OCI-LY7 (cell line): ENCODE data around the gene CCDC85B. TPM values are rescaled to one million over a fixed set of nuclear protein-coding genes. Genes with fewer than 3 reads are reported as not detected.

Experiments
- BruUV-seq: library from RNA; stranded (reverse); fragments of 400-500 nt; replicated peaks from 2 replicates; lab custom pipeline; 2021; lab: Mats Ljungman, UMichigan
- CTCF ChIA-PET: fragments of 300-600 bp; sonication (Branson Sonifier 250); formaldehyde crosslinking; loops from one replicate; lab custom pipeline; 2022; ENCODE audit warnings: antibody characterized with exemption; ENCODE audit not compliant: unreplicated experiment; lab: Charles Lee
- POLR2A ChIA-PET: fragments of 300-600 bp; sonication (Branson Sonifier 250); formaldehyde crosslinking; loops from one replicate; lab custom pipeline; 2022; ENCODE audit warnings: antibody characterized with exemption; lab: Charles Lee
- DNase-seq: peaks from one replicate; pipeline ENCODE4 v3.0.0-alpha.2; 2015; ENCODE audit warnings: low spot score
- H2AFZ ChIP-seq: fragments of 200-600 bp; sonication (generic), shearing (Covaris generic); 2 replicates; pipeline ENCODE4 v1.6.1; 2014; ENCODE audit warnings: mild to moderate bottlenecking, antibody characterized with exemption, low read length, moderate library complexity
- H3K27ac ChIP-seq: fragments of 200-600 bp; sonication (generic); 2 replicates; pipeline ENCODE4 v1.5.1; 2014; ENCODE audit warnings: mixed run types, low read depth, mild to moderate bottlenecking, moderate library complexity, low read length, inconsistent platforms; ENCODE audit not compliant: poor library complexity, severe bottlenecking
- H3K36me3 ChIP-seq: fragments of 200-600 bp; sonication (generic); 2 replicates; pipeline ENCODE4 v1.6.1; 2014; ENCODE audit warnings: mild to moderate bottlenecking, antibody characterized with exemption, low read length, moderate library complexity, mixed read lengths; ENCODE audit not compliant: insufficient read depth
- H3K4me1 ChIP-seq: fragments of 200-600 bp; sonication (generic); 2 replicates; pipeline ENCODE4 v1.5.1; 2014; ENCODE audit warnings: mild to moderate bottlenecking, low read length; ENCODE audit not compliant: insufficient read depth, poor library complexity, severe bottlenecking
- H3K4me2 ChIP-seq: fragments of 200-600 bp; sonication (generic); 2 replicates; pipeline ENCODE4 v1.6.1; 2014; ENCODE audit warnings: mild to moderate bottlenecking, low read length
- H3K4me3 ChIP-seq: fragments of 200-600 bp; sonication (generic); 2 replicates; pipeline ENCODE4 v1.5.1; 2014; ENCODE audit warnings: mild to moderate bottlenecking, low read depth, low read length; ENCODE audit not compliant: poor library complexity, severe bottlenecking
- H3K79me2 ChIP-seq: fragments of 200-600 bp; sonication (generic); 2 replicates; pipeline ENCODE4 v1.6.1; 2016; ENCODE audit warnings: low read depth, mild to moderate bottlenecking, low read length, moderate library complexity, mixed read lengths; ENCODE audit not compliant: insufficient read depth
- H3K9me2 ChIP-seq: fragments of 200-600 bp; sonication (generic); 2 replicates; pipeline ENCODE4 v1.6.1; 2016; ENCODE audit warnings: mild to moderate bottlenecking, low read length, mixed read lengths; ENCODE audit not compliant: insufficient read depth
- H3K9me3 ChIP-seq: fragments of 200-600 bp; sonication (generic); 2 replicates; pipeline ENCODE4 v1.6.1; 2014; ENCODE audit warnings: mild to moderate bottlenecking, mixed run types, low read length, mixed read lengths
- H4K20me1 ChIP-seq: fragments of 200-600 bp; sonication (generic); 2 replicates; pipeline ENCODE4 v1.6.1; 2014; ENCODE audit warnings: mild to moderate bottlenecking, antibody characterized with exemption, low read length, moderate library complexity, mixed read lengths; ENCODE audit not compliant: insufficient read depth
- EZH2phosphoT487 ChIP-seq: fragments of 200-600 bp; sonication (generic); IDR thresholded peaks from 2 replicates; pipeline ENCODE4 v1.6.1; 2018; ENCODE audit warnings: low read depth, borderline replicate concordance, mild to moderate bottlenecking, mixed run types, antibody characterized with exemption, low read length, moderate library complexity, mixed read lengths
- intact Hi-C: fragments of 100-400 bp; cut with micrococcal nuclease; formaldehyde crosslinking; loops from one replicate; pipeline ENCODE4 v1.10.0; 2022; ENCODE audit not compliant: unreplicated experiment
- total RNA-seq, 2 experiments: library from RNA; depleted of rRNA in 1 of 2; stranded (reverse); fragments of >200 nt in 1 of 2; shearing (Covaris generic) in 1 of 2; gene quantifications; 2 replicates each; pipeline ENCODE4 v1.2.3, GENCODE V29; 2014 to 2022
- TF ChIP-seq, protein P1 (sequence below): fragments of 200-600 bp; sonication (generic); conservative IDR thresholded peaks from 2 replicates; pipeline ENCODE4 v1.5.1; 2014; ENCODE audit warnings: mild to moderate bottlenecking, antibody characterized with exemption, low read length, moderate library complexity, mixed read lengths

CCDC85B gene
- total RNA-seq, 2 experiments from 2014 or later = 64.1 to 76.7 TPM

DNA sequence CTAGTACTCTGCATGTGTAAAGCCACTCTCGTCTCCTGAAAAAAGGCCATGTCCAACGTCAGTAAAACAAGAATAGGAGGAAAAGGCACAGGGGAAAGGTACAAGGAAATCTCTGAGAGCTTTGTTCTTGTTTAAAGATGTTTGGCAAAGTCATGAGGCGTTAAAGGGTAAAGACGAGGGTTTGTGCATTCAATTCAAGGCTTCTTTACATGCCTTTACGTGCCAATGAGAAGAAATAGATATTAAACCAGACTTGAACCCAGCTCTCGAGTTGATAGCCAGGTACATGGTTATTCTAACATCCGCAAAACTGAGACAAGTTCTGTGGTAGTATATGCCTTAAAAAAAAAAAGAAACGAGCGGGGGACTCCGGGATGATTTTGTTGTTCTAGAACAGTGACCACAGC is 31.8 kb upstream of the CCDC85B start:
- BruUV-seq = no TSS peak
- Histone ChIP-seq H3K4me3 (peak overlapping the region; percentile 99), H3K79me2 (peaks cover 50% of the 10 kb centered on the region), H3K4me2 (peak overlapping the region; percentile 93), H3K36me3 (peaks cover 61% of the 10 kb centered on the region), H3K27ac (peak overlapping the region; percentile 93), H3K9me2 (no peaks in the 10 kb centered on the region), H2AFZ (peak overlapping the region; percentile 73), H4K20me1 (peaks cover 20% of the 10 kb centered on the region), H3K9me3 (no peaks in the 10 kb centered on the region), H3K4me1 (peaks cover 31% of the 10 kb centered on the region)
- ChIA-PET POLR2A (interaction anchor here (0.6 to 3.9 kb wide), 8 partner anchors 10 to 397 kb away, joined by 3 to 59 read pairs (median 4); partner anchors contain the start of genes CCDC85B and FIBP), CTCF (interaction anchor here (1.0 to 2.0 kb wide), 2 partner anchors 15 to 29 kb away, joined by 5 to 24 read pairs; partner anchors contain the start of gene FIBP)
- intact Hi-C loops = loop anchor here (1.0 to 5.0 kb wide), 9 partner anchors 30 to 409 kb away; partner anchors contain the start of genes BANF1, C11orf68, DRAP1 and EIF1AD
- peak; percentile 30 for DNase-seq
- TF ChIP-seq, protein P1, sequence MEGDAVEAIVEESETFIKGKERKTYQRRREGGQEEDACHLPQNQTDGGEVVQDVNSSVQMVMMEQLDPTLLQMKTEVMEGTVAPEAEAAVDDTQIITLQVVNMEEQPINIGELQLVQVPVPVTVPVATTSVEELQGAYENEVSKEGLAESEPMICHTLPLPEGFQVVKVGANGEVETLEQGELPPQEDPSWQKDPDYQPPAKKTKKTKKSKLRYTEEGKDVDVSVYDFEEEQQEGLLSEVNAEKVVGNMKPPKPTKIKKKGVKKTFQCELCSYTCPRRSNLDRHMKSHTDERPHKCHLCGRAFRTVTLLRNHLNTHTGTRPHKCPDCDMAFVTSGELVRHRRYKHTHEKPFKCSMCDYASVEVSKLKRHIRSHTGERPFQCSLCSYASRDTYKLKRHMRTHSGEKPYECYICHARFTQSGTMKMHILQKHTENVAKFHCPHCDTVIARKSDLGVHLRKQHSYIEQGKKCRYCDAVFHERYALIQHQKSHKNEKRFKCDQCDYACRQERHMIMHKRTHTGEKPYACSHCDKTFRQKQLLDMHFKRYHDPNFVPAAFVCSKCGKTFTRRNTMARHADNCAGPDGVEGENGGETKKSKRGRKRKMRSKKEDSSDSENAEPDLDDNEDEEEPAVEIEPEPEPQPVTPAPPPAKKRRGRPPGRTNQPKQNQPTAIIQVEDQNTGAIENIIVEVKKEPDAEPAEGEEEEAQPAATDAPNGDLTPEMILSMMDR = no peak
- no peak for TF ChIP-seq EZH2phosphoT487

- H3K4me1 ChIP-seq = peaks cover 31% of the 10 kb centered on the region
- POLR2A ChIA-PET = interaction anchor here (0.6 to 3.9 kb wide), 11 partner anchors 13 to 396 kb away, joined by 3 to 59 read pairs (median 3); partner anchors contain the start of genes CCDC85B, FIBP and PCNX3
These were observed 31.2 kb upstream of the CCDC85B start for GRCh38 chr11:65859095-65859811.

More at GRCh38 chr11:65859095-65859811, 31.2 kb upstream of the CCDC85B start:
- TF ChIP-seq EZH2phosphoT487 = no peak
- TF ChIP-seq, protein P1 = 0 out of 2 replicates have a peak, but pooled peaks have one; percentile 26
- intact Hi-C loops = loop anchor here (1.0 to 5.0 kb wide), 7 partner anchors 29 to 408 kb away; partner anchors contain the start of genes BANF1, C11orf68, DRAP1 and EIF1AD
- Histone ChIP-seq H2AFZ (peak overlapping the region; percentile 73), H4K20me1 (peaks cover 20% of the 10 kb centered on the region), H3K4me3 (peak overlapping the region; percentile 99), H3K4me2 (peak overlapping the region; percentile 96), H3K27ac (peak overlapping the region; percentile 93), H3K9me2 (no peaks in the 10 kb centered on the region), H3K79me2 (peaks cover 49% of the 10 kb centered on the region), H3K36me3 (peaks cover 61% of the 10 kb centered on the region), H3K9me3 (no peaks in the 10 kb centered on the region)
- CTCF ChIA-PET = interaction anchor here (0.7 to 2.0 kb wide), 6 partner anchors 11 to 34 kb away, joined by 3 to 17 read pairs (median 4); partner anchors contain the start of genes CCDC85B and FIBP
- no TSS peak for BruUV-seq
- DNase-seq = peak; percentile 99
